Measurements from ENCODE around the gene COL4A3. TPM values are rescaled to one million over a fixed set of nuclear protein-coding genes. Genes with fewer than 3 reads are reported as not detected.
A peak's percentile ranks its signal among the peaks of the same experiment; 100 is the strongest.

Gene COL4A3
- total and polyA plus RNA-seq, 11 donors = 0.55 to 6.9 (median 1.9) TPM

DNA sequence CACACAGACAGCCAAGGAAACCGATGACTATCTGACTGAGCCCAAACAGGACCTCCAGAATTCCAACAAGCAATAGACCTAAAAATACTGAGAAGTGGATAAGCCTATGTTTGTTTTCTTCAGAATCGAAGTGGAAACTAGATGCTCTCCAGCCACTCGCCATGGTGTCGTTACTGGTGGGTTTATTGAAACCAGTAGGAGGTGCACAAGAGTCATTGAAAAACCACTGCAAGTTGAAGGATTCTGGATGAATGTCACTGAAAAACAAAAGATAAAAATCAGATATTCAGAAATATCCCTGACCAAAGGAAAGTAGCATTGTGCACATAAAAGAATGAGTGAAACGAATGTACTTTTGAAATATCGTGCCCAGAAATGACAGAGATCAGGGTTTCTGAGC is 199.3 kb downstream of the COL4A3 start:
- peaks cover 0 to 12% (median 0%) of the 10 kb centered on the region in 12 donors for H3K4me1 ChIP-seq
- TF ChIP-seq POLR2A (IDR thresholded peaks at IDR 0.05) = no peak
- TF ChIP-seq, protein P1, sequence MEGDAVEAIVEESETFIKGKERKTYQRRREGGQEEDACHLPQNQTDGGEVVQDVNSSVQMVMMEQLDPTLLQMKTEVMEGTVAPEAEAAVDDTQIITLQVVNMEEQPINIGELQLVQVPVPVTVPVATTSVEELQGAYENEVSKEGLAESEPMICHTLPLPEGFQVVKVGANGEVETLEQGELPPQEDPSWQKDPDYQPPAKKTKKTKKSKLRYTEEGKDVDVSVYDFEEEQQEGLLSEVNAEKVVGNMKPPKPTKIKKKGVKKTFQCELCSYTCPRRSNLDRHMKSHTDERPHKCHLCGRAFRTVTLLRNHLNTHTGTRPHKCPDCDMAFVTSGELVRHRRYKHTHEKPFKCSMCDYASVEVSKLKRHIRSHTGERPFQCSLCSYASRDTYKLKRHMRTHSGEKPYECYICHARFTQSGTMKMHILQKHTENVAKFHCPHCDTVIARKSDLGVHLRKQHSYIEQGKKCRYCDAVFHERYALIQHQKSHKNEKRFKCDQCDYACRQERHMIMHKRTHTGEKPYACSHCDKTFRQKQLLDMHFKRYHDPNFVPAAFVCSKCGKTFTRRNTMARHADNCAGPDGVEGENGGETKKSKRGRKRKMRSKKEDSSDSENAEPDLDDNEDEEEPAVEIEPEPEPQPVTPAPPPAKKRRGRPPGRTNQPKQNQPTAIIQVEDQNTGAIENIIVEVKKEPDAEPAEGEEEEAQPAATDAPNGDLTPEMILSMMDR (IDR thresholded peaks at IDR 0.05) = peak in 1 of 12 donors; percentile 31
- DNase-seq = no peak
- no peak for ATAC-seq
- 91 to 94% (median 93%) methylated on average over 6 of the region's 6 CpGs for WGBS, 4 donors
- no peak overlapping the region for H3K27ac ChIP-seq
- no peaks in the 10 kb centered on the region for H3K27me3 ChIP-seq
- H3K36me3 ChIP-seq = peaks cover 0 to 28% (median 17%) of the 10 kb centered on the region in 9 donors
- intact Hi-C loops (cut with DNase I) = no loop called here
- no peak overlapping the region for H3K4me3 ChIP-seq
- H3K9me3 ChIP-seq = no peaks in the 10 kb centered on the region

Other genes starting within 250 kb of the COL4A3 start
- gene COL4A4, start 419 bp upstream of the COL4A3 start, total RNA-seq = 1 to 10 TPM; 1.6 to 9.9 (median 5.1) TPM
- 1 to 10 TPM; 1.0 to 1.3 TPM for gene COL4A4, start 419 bp upstream of the COL4A3 start, polyA plus RNA-seq
- 100 to 1,000 TPM in 2 of 9 donors, 10 to 100 TPM in 7; 62.7 to 117 (median 79.7) TPM for gene MFF, start 160.6 kb downstream of the COL4A3 start, total RNA-seq
- gene MFF, start 160.6 kb downstream of the COL4A3 start, polyA plus RNA-seq = 10 to 100 TPM; 60.1 to 86.5 TPM
- gene TM4SF20, start 214.7 kb downstream of the COL4A3 start, total RNA-seq = not detected
- not detected for gene TM4SF20, start 214.7 kb downstream of the COL4A3 start, polyA plus RNA-seq
- not detected for gene SCYGR1, start 223.3 kb downstream of the COL4A3 start, total RNA-seq
- gene SCYGR1, start 223.3 kb downstream of the COL4A3 start, polyA plus RNA-seq = not detected

Measured in heart left ventricle (tissue), 16 donors.